GM18519 (cell line): ENCODE data around the gene PROSER1.
"Not testable (repeated sequence)": the region's sequence is repeated elsewhere in the genome, so short reads cannot be mapped to it uniquely, and the experiment has no call there.

Experiments
- ATAC-seq: cut with Tn5 transposase; IDR thresholded peaks from one replicate; pipeline ENCODE4 v1.9.1; 2021; ENCODE audit warnings: mild to moderate bottlenecking, moderate library complexity; ENCODE audit not compliant: unreplicated experiment, low FRiP score

PROSER1 gene

DNA sequence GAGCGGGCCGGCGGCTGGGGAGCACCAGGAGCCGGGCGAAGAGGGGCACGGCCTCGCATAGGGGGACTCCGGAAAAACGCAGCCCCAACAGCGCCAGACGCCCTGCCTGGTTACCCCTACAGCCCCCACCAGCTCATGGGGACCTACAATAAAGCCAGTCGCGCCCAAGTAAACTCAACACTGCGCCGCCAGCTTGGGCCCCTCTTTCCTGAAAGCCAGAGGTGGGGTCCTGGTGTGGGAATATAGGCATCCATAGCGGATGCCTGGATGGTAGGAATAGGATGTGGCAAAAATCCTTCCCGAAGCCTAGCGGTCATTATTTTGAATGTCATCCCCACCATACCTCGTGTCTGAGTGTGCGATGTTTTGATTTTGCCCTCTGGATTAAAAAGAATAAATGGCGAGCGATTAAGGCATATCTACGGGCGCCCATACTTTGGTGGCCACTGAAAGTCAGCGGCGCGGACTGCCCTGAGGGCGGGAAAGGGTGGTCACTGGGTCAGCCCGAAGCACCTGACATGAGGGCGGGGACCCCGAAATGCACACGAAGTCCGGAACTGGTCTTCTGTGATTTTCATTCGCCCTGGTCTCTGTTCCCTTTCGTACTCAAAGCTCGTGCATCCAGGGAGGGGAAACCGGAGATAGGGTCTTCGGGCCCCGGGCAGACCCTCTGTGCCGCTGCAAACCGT is at the start of gene PROSER1, which contains the start of gene NHLRC3:
PROSER1 (minus strand) TSS at position 210 of the 689 bp plus-strand sequence. CDS start 847 bp downstream, outside the sequence.
NHLRC3 (plus strand) TSS at position 577 of the 689 bp plus-strand sequence. CDS start 184 bp downstream, outside the sequence.
- ATAC-seq = peak; percentile 47

DNA sequence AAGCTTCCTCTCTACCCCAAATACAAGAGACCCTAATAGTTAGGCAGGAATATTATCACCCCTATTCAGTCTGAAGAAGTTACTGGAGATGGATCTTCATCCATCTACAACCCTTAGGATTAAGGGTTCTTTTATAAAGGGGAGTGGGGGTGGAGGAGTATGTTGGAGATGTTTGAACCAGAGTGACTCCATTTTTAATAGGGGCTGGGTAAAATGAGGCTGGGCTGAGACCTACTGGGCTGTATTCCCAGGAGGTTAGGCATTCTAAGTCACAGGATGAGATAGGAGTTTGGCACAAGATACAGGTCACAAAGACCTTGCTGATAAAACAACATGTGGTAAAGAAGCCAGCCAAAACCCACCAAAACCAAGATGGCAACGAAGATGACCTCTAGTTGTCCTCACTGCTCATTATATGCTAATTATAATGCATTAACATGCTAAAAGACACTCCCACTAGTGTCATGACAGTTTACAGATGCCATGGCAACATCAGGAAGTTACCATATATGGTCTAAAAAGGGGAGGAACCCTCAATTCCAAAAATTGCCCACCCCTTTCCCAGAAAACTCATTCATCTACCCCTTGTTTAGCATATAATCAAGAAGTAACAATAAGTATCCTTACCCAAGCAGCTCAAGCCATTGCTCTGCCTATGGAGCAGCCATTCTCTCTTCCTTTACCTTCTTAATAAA is 48.5 kb upstream of the PROSER1 start:
- ATAC-seq = not testable (repeated sequence)

DNA sequence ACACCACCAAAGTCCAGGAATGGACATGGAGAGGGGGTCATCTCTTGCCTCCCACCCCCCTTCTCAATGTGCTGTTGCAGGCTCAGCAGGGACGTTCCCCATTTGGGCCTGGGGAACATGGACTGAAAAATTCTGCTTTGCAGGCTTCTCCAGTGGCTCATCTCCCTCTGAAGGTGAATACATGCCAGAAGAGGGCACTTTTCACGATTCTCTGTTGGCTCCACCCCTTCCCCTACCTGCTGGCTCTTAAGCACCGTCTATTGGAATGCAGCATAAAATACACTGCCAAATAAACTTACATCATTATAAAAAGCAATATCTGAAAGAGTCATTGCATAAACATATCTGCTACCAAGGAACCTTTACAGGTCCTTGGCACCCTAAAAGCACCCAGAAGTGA is 36.1 kb upstream of the PROSER1 start:
- no peak for ATAC-seq

GRCh38 chr13:39072842-39073241 is 35.0 kb upstream of the PROSER1 start:
- no peak for ATAC-seq

GRCh38 chr13:39062004-39062403 is 24.1 kb upstream of the PROSER1 start:
- ATAC-seq = no peak

- no peak for ATAC-seq
These were observed 20.2 kb upstream of the PROSER1 start for GRCh38 chr13:39058040-39058439.

- ATAC-seq = no peak
These were observed 18.1 kb upstream of the PROSER1 start for GRCh38 chr13:39056018-39056417.

DNA sequence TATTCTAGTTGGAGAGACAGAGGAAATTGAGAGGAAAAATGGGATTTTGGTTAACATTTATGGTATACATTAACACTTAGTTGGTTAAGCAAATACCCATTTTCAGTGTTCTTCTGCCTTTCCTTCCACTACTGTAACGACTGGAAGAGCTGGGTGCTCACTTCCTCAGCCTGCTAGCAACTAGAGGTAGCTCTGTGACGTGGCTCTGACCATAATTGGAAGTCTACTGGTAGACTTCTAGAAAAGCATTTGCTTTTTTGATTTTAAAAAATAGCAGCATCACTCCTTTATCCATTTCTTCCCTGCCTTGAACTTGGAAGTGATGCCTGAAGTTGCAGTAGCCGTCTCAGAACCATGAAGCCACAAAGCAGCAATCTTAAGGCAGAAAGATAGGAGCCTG is 16.2 kb upstream of the PROSER1 start:
- no peak for ATAC-seq

GRCh38 chr13:39052944-39053343 is 15.1 kb upstream of the PROSER1 start:
- no peak for ATAC-seq

DNA sequence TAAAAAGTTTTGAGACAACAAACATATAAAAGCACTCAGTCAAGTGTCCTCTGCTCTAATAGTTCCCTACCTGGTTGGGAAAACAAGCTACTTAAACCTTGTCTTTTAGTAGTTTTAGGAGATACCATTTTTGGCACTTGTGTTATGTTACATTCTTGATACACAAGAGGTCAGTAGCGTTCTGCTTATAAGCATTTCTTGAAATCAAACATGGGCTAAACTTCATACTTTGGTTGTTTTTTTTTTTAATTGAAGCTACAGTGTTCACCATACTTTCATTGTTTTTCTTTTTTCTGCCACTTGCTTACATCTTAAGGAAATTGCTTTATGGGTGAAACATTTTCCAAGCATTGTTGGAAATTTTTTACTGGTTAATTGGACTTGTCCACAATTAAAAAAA is 13.3 kb upstream of the PROSER1 start:
- ATAC-seq = peak; percentile 43

DNA sequence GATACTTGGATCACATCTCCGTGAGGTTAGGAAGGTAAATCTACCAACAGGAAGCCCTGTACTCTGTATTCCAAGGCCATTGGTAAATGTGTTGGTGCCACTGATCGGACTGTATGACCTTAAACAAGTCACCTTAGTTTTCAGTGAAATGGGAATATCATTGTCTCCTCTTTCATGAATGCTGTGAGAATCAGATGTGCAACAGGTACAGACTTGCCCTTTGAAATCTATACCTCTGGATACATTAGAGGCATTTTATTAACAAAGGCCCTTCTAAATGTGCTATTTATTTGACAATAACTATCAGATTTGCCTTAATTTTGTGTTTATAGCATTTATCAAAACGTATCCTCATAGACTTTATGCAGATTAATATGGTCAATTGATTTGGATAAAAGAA is 11.4 kb upstream of the PROSER1 start:
- no peak for ATAC-seq

DNA sequence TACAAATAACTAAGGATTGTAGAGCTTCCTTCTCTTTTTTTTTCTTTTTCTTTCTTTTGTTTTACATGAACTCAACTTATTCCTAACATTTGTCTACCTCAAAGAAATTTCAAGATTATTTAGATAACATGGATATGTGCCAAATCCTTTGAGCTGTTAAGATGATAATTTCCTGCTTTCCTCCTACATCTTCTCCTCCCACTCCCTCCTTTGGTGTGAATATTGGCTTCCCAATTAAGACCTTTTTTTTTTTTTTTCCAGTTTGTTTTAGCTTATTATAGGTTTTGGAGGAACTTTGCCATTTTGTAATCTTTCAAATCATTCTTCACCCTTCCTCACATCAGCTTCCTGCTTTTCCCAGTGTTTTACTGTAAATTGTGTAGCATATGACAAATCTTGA is 10.9 kb upstream of the PROSER1 start:
- no peak for ATAC-seq

DNA sequence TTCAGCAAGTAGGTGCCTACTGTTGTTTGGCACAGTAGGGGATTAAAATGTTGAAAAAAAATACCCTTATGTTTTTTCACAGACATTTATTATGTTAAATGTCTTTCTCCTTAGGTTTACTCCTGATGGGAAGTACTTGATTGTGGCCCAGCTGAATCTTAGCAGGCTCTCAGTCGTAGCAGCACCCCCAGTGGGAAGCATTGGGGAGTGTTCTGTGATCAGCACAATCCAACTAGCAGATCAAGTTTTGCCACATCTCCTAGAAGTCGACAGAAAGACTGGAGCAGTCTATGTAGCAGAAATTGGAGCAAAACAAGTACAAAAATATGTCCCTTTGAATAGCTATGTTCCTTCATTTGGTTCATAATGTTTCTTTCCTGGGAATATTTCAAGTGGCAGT is 9.7 kb upstream of the PROSER1 start:
- ATAC-seq = no peak

- ATAC-seq = peak; percentile 49
These were observed 6.6 kb upstream of the PROSER1 start for GRCh38 chr13:39044536-39044935.

GRCh38 chr13:39040206-39040605 is 2.3 kb upstream of the PROSER1 start:
- no peak for ATAC-seq

GRCh38 chr13:39039041-39039440 is 1.2 kb upstream of the PROSER1 start:
- no peak for ATAC-seq

DNA sequence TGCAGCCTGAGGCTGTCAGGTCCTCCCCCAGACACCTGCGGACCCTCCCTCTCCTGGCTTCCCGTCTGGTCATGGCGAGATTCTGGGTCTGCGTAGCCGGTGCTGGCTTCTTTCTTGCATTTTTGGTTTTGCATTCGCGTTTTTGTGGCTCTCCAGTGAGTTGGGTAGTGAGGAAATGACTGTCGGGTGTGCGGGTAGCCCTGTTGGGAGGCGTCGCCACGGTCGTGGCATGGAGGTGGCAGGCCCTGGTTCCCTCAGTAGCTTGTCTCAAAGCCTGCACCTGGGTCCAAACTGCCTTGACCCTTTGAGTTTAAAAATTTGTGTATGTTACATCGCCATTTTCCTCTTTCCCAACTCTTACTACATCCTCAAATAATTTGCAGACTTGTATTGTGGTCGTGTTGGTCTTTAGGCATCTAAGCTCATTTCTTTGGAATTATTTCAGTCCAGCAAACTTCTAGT is 711 bp upstream of the PROSER1 start:
- peak; percentile 17 for ATAC-seq

DNA sequence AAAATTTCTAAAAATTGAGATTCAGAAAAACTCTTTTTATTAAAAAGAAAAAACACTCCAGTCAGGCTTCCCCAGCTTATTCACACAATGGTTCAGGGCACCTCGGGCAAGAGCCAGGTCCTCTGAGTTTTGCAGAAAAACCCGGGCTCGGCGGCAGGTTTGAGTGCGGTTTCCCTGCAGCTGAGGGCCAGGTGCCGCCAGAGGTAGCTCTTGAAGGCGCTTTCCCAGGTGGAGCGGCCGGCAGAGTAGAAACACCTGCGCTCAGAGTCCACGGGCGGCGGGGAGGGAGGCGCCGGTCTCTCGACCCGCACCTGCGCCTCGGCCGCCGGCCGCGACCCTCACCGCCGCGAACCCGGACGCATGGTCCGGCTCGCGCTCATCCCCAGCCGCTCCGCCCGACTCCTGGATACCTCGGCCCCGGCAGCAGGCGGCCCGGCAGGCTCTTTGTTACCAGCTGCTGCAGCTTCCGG is 444 bp downstream of the PROSER1 start:
- peak; percentile 8 for ATAC-seq

DNA sequence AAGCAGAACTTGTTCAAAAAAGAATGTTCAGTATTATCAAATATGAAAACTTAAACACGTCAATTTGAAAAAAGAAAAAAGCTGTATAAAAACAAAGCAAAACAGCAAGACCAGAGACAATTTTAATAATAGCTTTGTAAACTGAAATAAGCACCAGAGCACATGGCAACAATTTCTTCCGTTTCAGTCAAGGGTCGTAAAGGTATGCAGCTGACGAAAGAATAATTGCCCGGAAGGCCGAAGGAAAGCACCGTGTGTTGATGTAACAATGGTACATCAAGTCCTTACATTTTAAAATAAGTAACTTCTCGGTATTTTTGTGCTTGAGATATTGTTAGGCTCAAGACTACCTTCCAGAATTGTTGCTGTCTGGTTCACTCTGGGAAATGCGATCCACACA is 1.7 kb downstream of the PROSER1 start:
- ATAC-seq = no peak

GRCh38 chr13:39035799-39036198 is 2.1 kb downstream of the PROSER1 start:
- ATAC-seq = no peak

GRCh38 chr13:39035204-39035603 is 2.7 kb downstream of the PROSER1 start:
- ATAC-seq = no peak

GRCh38 chr13:39034085-39034484 is 3.8 kb downstream of the PROSER1 start:
- ATAC-seq = no peak
